CD4-positive, alpha-beta T cell treated with Interleukin-17A for 1 hour (primary cell): ENCODE data around the gene LMTK3.

ENCODE experiments used
- DNase-seq: peaks from one replicate; pipeline ENCODE4 v3.0.0-alpha.2; 2020

LMTK3 gene

GRCh38 chr19:48445256-48445605 is 66.4 kb downstream of the LMTK3 start:
- DNase-seq: peak; percentile 60

- no peak for DNase-seq
These were observed 66.8 kb downstream of the LMTK3 start for GRCh38 chr19:48444936-48445200.

GRCh38 chr19:48444129-48444935 is 67.3 kb downstream of the LMTK3 start:
- DNase-seq: peak; percentile 14

- peak; percentile 2 for DNase-seq
These were observed 67.9 kb downstream of the LMTK3 start for GRCh38 chr19:48443731-48444128.

- DNase-seq: peak; percentile 9
These were observed 68.4 kb downstream of the LMTK3 start for GRCh38 chr19:48443256-48443655.

GRCh38 chr19:48442116-48443035 is 69.3 kb downstream of the LMTK3 start:
- no peak for DNase-seq

- DNase-seq: no peak
These were observed 70.1 kb downstream of the LMTK3 start for GRCh38 chr19:48441360-48442050.

GRCh38 chr19:48436586-48436985 is 75.0 kb downstream of the LMTK3 start:
- no peak for DNase-seq
